ENCODE data around the gene PPP1CC.
"Not testable (repeated sequence)": the region's sequence is repeated elsewhere in the genome, so short reads cannot be mapped to it uniquely, and the experiment has no call there.

PPP1CC gene

DNA sequence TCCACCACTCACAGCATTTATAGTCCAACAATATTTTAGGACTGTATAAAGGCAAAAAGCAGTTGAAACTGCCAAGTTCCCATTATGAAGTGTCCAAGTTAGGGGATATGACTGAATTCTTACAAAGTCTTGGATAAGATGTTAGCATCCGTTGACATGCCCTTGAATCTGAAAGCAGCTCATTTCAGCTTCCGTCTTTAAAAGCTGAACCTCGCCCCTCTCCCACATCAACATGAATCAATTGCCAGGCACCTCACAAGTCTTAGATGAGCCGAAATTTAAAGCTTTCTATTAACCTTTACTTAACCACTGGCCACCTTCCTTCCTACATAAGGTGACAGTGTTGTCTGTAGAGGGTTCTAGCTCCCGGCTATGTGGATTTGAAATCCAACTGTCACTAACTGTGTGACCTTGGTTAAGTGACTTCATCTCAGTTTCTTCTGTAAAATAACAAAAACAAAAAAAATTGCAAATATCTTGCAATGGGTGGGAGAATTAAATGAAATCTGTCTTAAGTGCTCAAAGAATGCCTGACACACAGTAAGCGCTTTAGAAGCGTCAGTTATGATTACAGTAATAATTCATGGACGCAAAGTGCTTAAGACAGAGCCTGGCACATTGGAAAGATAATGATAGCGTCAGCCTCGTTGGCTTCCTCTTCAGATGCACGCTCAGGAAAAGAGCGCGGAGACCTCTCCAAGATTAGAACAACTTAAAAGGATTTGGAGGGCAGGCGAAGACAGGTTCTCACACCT lies 1.2 kb downstream of the PPP1CC start:
- Mint-ChIP-seq H3K27ac (peak overlapping the region; percentile 98), H3K36me3 (peaks cover 65% of the 10 kb centered on the region), H3K9me3 (no peaks in the 10 kb centered on the region), H3K4me3 (peak overlapping the region; percentile 94), H3K4me1 (peaks cover 53% of the 10 kb centered on the region)
- ATAC-seq = no peak
- DNase-seq (ENCODE audit: low spot score in 2 of 2) = no peak

DNA sequence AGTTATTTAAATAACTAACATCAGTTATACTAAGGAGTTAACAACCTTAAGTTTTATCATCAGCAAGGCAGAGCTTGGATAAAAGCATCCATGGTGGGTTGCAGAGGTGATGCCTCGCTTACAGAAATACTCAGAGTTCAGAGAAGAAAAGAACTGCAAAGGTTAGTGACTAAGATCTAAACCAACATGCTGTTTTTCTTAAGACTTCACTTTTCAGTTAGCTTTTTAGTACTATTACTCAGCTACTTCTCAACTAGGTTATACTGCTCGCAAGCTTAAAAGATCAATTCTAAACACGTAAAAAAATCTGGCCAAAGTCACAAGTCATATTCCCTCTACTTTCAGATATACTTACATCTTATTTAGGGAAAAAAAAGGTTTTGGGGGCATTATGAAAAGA lies 2.8 kb downstream of the PPP1CC start:
- Mint-ChIP-seq H3K4me3 (peak overlapping the region; percentile 94), H3K4me1 (peaks cover 57% of the 10 kb centered on the region), H3K36me3 (peaks cover 81% of the 10 kb centered on the region), H3K27ac (peak overlapping the region; percentile 85), H3K9me3 (no peaks in the 10 kb centered on the region)
- ATAC-seq (peak; percentile 69), DNase-seq (ENCODE audit: low spot score in 2 of 2) (no peak)

DNA sequence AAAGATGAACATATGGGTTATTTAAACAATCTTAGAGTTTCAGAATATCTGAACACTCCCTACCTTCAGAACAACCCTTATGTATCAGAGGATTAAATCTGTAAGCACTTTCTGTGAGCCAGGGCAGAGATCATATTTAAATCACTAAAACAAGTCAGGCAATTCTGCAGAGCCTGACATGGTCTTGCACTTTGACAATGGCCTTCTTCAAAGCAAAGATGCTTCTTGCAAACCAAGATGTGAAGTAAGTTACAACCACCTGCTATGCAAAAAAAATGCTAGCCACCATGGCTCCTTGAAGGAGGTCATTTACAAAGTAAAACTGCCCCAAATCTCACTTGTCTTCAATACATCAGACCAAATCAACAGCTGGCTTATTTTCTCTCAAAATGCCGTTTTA lies 3.2 kb downstream of the PPP1CC start:
- H3K4me3 Mint-ChIP-seq = peak overlapping the region; percentile 94
- peak overlapping the region; percentile 85 for H3K27ac Mint-ChIP-seq
- H3K9me3 Mint-ChIP-seq = no peaks in the 10 kb centered on the region
- DNase-seq (ENCODE audit: low spot score in 2 of 2) (no peak), ATAC-seq (no peak)
- H3K36me3 Mint-ChIP-seq = peaks cover 86% of the 10 kb centered on the region
- H3K4me1 Mint-ChIP-seq = peaks cover 61% of the 10 kb centered on the region

DNA sequence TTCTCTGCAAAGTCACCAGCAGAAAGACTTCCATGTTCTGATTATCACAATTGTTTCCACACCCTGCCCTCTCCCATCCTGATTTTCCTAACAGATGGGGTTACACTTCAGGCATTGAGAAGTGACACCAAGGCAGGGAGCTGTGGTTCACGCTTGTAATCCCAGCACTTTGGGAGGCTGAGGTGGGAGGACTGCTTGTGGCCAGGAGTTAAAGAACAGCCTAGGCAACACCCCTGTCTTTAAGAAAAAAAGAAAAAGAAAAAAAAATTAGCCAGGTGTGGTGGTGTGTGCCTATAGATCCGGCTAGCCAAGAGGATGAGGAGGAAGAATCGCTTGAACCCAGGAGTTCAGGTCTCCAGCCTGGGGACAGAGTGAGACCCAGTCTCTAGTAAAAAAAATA lies 5.2 kb downstream of the PPP1CC start:
- H3K27ac Mint-ChIP-seq = peak overlapping the region; percentile 70
- DNase-seq (ENCODE audit: low spot score in 2 of 2) = no peak
- H3K4me3 Mint-ChIP-seq = peak overlapping the region; percentile 94
- no peaks in the 10 kb centered on the region for H3K9me3 Mint-ChIP-seq
- no peak for ATAC-seq
- peaks cover 60% of the 10 kb centered on the region for H3K4me1 Mint-ChIP-seq
- peaks cover 100% of the 10 kb centered on the region for H3K36me3 Mint-ChIP-seq

DNA sequence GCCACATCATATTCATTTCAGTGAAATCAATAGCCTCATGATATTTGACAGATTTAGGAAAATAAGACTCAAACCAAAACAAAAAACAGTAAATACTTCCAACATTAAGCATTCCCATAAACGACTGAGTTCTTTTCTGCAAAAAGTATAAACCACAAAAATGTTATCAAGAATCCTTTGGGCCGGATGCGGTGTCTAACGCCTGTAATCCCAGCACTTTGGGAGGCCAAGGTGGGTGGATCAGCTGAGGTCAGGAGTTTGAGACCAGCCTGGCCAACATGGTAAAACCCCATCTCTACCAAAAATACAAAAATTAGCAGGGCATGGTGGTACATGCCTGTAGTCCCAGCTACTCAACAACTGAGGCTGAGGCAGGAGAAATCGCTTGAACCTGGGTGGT lies 5.7 kb downstream of the PPP1CC start:
- Mint-ChIP-seq H3K4me1 (peaks cover 65% of the 10 kb centered on the region), H3K36me3 (peaks cover 100% of the 10 kb centered on the region), H3K27ac (peak overlapping the region; percentile 70), H3K4me3 (peak overlapping the region; percentile 94)
- DNase-seq (ENCODE audit: low spot score in 2 of 2); ATAC-seq; H3K9me3 Mint-ChIP-seq: not testable (repeated sequence)

DNA sequence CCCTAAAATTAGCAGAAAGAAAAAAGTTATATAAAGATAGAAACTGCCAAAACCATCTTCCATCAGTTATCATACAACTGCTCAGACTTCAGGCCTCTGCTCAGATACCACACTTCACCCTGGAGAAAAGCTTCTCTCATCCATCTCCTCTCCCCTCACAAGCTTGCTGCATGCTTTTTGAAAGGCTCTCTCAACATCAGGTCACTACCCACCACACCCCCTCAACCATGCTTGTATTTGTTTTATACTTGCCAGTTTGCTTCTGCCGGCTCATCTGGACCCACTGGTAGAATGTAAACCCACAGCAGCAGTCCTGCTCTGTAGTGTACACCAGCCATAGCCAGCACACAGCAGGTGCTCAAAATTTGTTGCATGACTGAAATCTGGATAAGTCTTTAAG lies 8.8 kb downstream of the PPP1CC start:
- no peak for ATAC-seq
- no peaks in the 10 kb centered on the region for H3K9me3 Mint-ChIP-seq
- peaks cover 65% of the 10 kb centered on the region for H3K4me1 Mint-ChIP-seq
- peak overlapping the region; percentile 65 for H3K27ac Mint-ChIP-seq
- peaks cover 100% of the 10 kb centered on the region for H3K36me3 Mint-ChIP-seq
- H3K4me3 Mint-ChIP-seq = peak overlapping the region; percentile 12
- no peak for DNase-seq (ENCODE audit: low spot score in 2 of 2)

DNA sequence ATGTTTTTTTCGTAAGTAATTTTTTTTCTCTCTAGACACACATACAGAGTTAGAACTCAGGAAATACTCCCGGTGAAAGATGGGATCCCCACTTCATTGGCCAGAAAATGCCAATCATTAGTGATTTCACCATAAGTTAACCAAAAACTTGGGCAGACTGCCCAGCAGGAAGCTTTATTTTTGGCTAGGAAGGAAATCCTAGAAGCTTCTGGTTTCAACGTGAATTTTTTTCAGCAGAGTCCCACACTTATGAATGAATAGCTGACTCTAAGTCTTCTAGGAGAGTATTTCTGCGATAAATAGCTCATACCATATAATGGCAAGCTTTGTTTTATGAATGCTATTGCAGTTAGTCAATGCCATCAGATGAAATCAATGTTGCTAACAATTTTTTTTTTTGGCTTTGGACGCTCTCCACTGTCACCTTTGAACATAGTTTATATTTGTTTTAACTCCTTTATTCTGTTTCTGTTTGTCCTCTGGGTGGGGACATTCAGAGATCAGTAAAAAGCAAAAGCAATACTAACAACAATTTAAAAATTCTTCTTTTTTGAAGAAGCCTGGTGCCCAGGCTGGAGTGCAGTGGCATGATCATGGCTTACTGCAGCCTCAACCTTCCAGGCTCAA lies 9.5 kb downstream of the PPP1CC start:
- no peak for ATAC-seq
- Mint-ChIP-seq H3K9me3 (no peaks in the 10 kb centered on the region), H3K4me1 (peaks cover 58% of the 10 kb centered on the region), H3K36me3 (peaks cover 100% of the 10 kb centered on the region), H3K27ac (peak overlapping the region; percentile 65), H3K4me3 (peak overlapping the region; percentile 12)
- DNase-seq (ENCODE audit: low spot score in 2 of 2) = no peak

DNA sequence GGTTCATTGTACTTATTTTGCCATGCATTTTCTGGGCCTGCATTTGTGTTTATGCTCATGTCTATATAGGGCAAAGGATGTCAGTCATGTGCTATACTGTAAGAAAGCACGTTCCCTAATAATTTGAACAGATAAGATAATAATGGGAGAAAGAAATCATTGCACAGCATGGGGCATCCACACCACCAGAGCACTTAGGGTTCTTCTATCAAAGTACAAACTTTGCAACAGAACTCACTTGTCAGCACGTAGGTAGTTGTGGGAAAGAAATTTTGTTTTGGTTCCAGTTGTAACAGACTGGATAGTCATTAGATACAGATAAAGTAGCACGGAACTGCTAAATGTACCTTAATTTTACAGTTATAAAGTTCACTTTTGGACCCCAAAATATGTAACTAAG lies 10.1 kb downstream of the PPP1CC start:
- no peak for DNase-seq (ENCODE audit: low spot score in 2 of 2)
- peaks cover 100% of the 10 kb centered on the region for H3K36me3 Mint-ChIP-seq
- no peak for ATAC-seq
- peak overlapping the region; percentile 65 for H3K27ac Mint-ChIP-seq
- no peak overlapping the region for H3K4me3 Mint-ChIP-seq
- H3K9me3 Mint-ChIP-seq = no peaks in the 10 kb centered on the region
- H3K4me1 Mint-ChIP-seq = peaks cover 58% of the 10 kb centered on the region

DNA sequence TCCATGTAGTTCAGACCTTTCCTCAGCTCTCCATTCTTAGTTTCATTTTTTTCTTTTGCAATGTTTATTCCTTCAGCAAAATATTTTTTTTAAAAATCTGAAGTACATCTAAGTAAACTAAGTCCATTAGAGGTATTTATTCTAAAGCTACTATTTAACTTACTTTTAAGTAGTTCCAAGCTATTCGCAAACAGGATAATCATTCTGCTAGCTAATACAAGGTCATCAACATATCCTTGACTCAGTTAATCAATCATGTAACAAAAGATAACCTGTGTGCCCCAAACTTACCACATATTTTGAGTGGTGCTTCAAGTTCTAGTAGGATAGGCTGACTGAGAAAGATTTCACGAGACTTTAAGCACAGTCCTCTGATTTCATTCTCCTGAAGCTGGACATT lies 11.2 kb downstream of the PPP1CC start:
- Mint-ChIP-seq H3K36me3 (peaks cover 100% of the 10 kb centered on the region), H3K27ac (peak overlapping the region; percentile 57), H3K4me1 (peaks cover 56% of the 10 kb centered on the region), H3K4me3 (no peak overlapping the region), H3K9me3 (no peaks in the 10 kb centered on the region)
- DNase-seq (ENCODE audit: low spot score in 2 of 2) (no peak), ATAC-seq (no peak)

DNA sequence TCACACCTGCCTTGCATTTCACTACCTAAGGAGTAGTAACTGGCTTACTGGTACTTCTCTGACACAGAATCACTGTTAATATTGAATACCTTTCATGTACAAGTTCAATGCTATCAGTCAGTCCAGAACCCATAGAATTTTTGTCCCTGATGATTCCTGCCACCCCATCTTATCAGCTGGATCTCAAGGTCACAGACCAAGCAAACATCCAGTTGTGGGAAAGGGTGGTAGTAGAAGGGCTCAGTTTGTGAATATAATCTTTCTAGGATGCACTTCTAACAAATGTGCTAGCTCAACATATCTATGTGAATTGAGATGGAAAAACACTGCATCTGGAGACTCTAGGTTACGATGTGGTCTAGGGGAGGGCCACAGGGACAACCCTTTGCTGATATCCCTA lies 14.1 kb downstream of the PPP1CC start:
- ATAC-seq (no peak), DNase-seq (ENCODE audit: low spot score in 2 of 2) (no peak)
- H3K9me3 Mint-ChIP-seq = no peaks in the 10 kb centered on the region
- H3K4me3 Mint-ChIP-seq = no peak overlapping the region
- peaks cover 46% of the 10 kb centered on the region for H3K4me1 Mint-ChIP-seq
- H3K36me3 Mint-ChIP-seq = peaks cover 100% of the 10 kb centered on the region
- peak overlapping the region; percentile 84 for H3K27ac Mint-ChIP-seq

DNA sequence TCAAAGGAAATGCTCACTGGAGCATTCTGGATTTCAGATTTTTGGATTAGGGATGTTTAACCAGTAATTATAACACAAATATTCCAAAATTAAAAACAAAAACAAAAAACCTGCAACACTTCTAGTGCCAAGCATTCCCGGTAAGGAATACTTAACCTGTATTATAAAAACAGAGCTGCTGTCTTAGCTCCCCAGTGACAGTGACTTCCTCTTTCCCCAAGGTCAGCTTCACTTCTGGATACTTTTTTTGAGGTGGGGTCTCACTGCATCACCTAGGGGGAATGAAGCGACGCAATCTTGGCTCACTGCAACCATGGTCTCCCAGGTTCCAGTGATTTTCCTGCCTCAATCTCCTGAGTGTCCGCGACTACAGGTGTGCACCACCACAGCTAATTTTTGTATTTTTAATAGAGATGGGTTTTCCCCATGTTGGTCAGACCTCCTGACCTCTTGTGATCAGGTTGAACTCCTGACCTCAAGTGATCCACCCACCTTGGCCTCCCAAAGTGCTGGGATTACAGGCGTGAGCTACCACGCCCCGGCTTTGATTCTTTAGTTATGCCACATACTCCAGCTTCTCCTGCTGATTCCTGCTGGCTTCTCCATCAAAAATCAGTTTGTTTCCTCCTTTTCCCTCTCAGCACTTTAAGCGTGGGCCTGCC lies 15.9 kb downstream of the PPP1CC start:
- H3K4me1 Mint-ChIP-seq = peaks cover 31% of the 10 kb centered on the region

DNA sequence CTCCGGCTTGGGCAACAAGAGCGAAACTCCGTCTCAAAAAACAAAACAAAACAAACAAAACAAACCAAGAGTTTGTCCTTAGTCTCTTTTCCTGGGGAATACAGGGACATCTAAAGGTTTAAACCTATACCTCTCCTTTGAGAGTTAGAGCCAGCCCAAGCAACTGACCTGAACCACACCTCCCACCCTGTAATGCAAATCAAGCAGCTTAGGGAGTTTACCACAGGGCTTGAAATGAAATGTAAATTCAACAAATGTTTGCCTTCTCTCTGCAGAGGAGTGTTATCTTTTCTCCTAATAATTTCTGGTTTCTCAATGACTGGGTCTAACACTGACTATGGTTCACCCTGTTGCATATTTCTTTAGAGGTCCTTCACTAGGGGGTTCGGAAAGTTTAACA lies 16.7 kb downstream of the PPP1CC start:
- H3K4me1 Mint-ChIP-seq = peaks cover 23% of the 10 kb centered on the region
- H3K36me3 Mint-ChIP-seq = peaks cover 100% of the 10 kb centered on the region
- no peak for DNase-seq (ENCODE audit: low spot score in 2 of 2)
- no peak overlapping the region for H3K4me3 Mint-ChIP-seq
- H3K27ac Mint-ChIP-seq = peak overlapping the region; percentile 59
- no peak for ATAC-seq
- no peaks in the 10 kb centered on the region for H3K9me3 Mint-ChIP-seq

More for the DNA sequence above, 15.9 kb downstream of the PPP1CC start:
- DNase-seq (ENCODE audit: low spot score in 2 of 2) = no peak
- Mint-ChIP-seq H3K4me3 (no peak overlapping the region), H3K36me3 (peaks cover 100% of the 10 kb centered on the region), H3K9me3 (no peaks in the 10 kb centered on the region), H3K27ac (peak overlapping the region; percentile 84)
- no peak for ATAC-seq

DNA sequence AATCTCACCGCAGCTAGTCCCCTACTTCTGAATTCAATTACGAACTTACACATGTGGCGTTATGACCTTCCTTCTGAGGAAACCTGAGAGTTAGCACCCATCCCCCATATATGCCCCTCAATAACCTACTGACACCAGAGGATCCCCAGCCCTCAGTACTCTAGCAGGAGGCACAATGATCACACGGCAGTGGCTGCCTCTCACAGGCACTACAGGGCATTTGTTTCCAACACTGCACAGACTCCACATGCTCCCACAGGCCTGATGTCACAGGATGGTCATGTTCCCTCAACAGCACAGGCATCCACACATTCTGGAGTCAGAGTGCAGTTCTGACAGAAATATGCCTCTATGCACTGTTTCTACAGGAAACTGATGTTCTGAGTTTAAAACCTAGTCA lies 17.4 kb downstream of the PPP1CC start:
- H3K4me1 Mint-ChIP-seq = peaks cover 19% of the 10 kb centered on the region
- DNase-seq (ENCODE audit: low spot score in 2 of 2) = no peak
- peak overlapping the region; percentile 59 for H3K27ac Mint-ChIP-seq
- no peak overlapping the region for H3K4me3 Mint-ChIP-seq
- no peak for ATAC-seq
- no peaks in the 10 kb centered on the region for H3K9me3 Mint-ChIP-seq
- peaks cover 100% of the 10 kb centered on the region for H3K36me3 Mint-ChIP-seq

DNA sequence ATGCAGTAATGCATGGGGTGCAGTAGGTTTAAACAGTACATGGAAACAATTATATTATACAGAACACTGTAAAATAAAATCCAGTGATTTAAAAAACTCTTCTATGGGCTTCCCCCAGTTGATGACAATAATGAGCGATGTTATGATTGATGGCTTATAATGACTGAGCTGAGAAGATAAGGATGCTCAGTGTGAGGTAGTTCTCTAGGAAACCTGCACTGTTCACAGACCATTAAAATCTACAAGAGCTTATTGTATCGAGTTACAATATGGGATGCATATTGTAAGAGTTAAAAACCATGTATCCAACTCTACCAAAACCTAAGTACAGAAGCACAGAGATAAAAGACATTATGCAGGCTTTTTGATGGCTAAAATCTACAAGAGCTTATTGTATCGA lies 19.8 kb downstream of the PPP1CC start:
- H3K27ac Mint-ChIP-seq; DNase-seq (ENCODE audit: low spot score in 2 of 2); H3K9me3 Mint-ChIP-seq; H3K4me3 Mint-ChIP-seq; ATAC-seq: not testable (repeated sequence)
- peaks cover 19% of the 10 kb centered on the region for H3K4me1 Mint-ChIP-seq
- H3K36me3 Mint-ChIP-seq = peaks cover 100% of the 10 kb centered on the region

DNA sequence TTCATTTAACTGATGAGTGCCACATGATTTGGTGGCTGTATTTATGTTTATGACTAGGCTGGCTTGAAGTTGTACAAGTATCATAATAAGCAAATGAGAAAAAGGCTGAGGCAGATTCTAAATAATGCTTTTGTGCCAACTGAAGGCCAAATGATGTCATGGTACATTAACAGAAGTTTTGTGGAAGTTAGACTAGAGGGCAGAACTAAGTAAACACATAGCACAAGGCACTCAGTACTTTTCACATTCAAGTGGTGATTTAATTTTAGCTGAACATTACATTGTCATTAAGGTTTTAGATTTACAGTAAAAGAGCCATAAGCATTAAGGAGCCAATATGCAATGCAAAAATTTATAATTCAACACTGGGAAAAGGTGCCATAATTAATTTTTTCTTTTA lies 21.1 kb downstream of the PPP1CC start:
- Mint-ChIP-seq H3K4me1 (peaks cover 14% of the 10 kb centered on the region), H3K27ac (no peak overlapping the region), H3K36me3 (peaks cover 100% of the 10 kb centered on the region), H3K9me3 (no peaks in the 10 kb centered on the region), H3K4me3 (no peak overlapping the region)
- DNase-seq (ENCODE audit: low spot score in 2 of 2) (no peak), ATAC-seq (no peak)

DNA sequence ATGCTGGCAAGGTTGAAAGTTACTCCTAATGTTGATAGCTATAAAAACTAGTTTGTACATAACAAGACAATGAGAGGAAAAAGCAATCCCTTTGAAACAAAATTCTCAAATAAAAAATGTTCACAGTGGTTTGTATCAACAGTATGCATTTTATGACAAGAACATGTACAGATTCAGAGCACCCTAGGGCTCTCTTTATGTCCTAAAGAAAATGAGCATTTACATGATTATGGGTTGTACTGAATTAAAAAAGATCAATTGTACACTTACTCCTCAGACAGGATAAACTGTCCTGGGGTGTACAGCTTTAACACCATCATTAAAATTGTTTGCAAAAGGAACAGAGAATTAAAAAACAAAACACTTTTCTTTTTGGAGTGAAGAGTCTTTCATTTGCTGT lies 22.2 kb downstream of the PPP1CC start:
- Mint-ChIP-seq H3K4me1 (peaks cover 14% of the 10 kb centered on the region), H3K4me3 (no peak overlapping the region), H3K36me3 (peaks cover 91% of the 10 kb centered on the region), H3K27ac (peak overlapping the region; percentile 34), H3K9me3 (no peaks in the 10 kb centered on the region)
- DNase-seq (ENCODE audit: low spot score in 2 of 2) (no peak), ATAC-seq (no peak)

All from stimulated activated effector memory CD8-positive, alpha-beta T cell treated with anti-CD3 and anti-CD28 coated beads, Interleukin-12 subunit alpha, Interleukin-12 subunit beta, amount 100 ng/mL, for 72 hours (primary cell).